Left lobe of liver (tissue), 2 donors: ENCODE results near the gene PRR5L. TPM values are rescaled to one million over a fixed set of nuclear protein-coding genes. Genes with fewer than 3 reads are reported as not detected.

ENCODE experiments used
- ATAC-seq: fragments of 200-7000 bp; cut with Tn5 transposase; one replicate; pipeline ENCODE4 v1.9.1; 2020; ENCODE audit warnings: mild to moderate bottlenecking, moderate library complexity
- DNase-seq: peaks from one replicate; pipeline ENCODE4 v3.0.0-alpha.2; 2020; ENCODE audit warnings: low spot score
- total RNA-seq: library from RNA; stranded (reverse); gene quantifications from one replicate; pipeline ENCODE4 v1.2.1, GENCODE V29; 2021
- donor health status: DM: no; HTN: no; CAD: no; lungs with moderate emphysema.
- donor health status: DM: no; HTN: yes; CAD: no.

Gene PRR5L
- total RNA-seq, 1 donor from 2014 or later = 2.1 TPM

DNA sequence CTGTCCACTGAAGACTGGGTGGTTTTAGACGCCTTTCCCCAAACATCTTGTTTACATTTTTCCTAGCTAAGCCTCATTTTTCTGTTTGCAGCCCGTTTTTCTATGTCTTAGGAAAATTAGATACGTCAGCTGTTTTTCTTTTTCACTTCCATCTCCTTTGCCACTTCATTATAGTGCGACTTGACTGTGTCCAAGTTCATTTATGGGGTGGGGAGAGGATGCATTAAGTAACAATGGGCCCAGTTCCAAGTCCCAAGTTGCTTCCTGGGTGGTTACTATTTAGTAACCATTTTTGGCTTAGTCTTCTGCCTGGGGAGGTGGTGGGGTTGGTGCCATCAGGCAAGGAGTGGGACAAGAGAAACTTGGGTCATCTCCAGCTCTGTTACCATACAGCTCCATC lies 131.0 kb downstream of the PRR5L start:
- DNase-seq (no peak), ATAC-seq (peak; percentile 19)

DNA sequence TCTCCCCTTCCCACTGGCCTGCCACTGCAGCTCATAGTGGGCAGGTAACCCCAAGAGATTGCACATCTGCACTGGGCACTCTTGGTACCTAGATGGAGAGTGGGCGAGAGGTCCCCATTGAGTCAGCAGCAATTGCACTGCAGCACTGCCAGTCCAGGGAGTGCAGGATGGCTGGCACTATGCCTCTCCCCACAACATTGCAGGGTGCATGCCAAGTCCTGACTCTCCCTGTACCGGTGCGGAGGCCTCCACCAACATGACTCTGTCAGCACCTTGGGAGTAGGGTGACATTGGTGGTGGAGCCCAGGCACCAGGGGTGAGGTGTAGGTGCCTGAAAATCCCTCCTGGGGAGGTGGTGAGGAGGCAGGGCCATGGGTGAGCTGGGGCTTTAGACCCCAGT lies 131.8 kb downstream of the PRR5L start:
- DNase-seq (no peak), ATAC-seq (no peak)

GRCh38 chr11:36431429-36432092 lies 135.5 kb downstream of the PRR5L start:
- DNase-seq (no peak), ATAC-seq (no peak)

DNA sequence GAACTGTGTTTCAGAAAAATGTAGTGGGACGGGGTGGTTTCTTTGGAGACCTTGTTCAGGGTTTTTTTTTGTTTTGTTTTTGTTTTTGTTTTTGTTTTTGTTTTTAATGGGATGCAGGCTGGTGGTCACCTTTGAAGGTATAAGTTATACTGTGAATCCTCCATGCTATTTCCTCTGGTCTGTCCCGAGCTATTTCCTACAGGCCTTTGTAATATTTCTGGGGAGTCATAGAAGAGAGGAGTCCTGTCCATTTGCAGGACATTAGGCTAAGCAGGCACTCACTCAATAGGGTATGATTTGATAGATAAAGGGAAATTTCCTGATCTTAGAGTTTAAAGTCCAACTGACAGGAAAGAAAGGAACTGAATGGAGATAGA lies 136.0 kb downstream of the PRR5L start:
- ATAC-seq (no peak), DNase-seq (no peak)

GRCh38 chr11:36432738-36433137 lies 136.7 kb downstream of the PRR5L start:
- DNase-seq (no peak), ATAC-seq (peak; percentile 54)

DNA sequence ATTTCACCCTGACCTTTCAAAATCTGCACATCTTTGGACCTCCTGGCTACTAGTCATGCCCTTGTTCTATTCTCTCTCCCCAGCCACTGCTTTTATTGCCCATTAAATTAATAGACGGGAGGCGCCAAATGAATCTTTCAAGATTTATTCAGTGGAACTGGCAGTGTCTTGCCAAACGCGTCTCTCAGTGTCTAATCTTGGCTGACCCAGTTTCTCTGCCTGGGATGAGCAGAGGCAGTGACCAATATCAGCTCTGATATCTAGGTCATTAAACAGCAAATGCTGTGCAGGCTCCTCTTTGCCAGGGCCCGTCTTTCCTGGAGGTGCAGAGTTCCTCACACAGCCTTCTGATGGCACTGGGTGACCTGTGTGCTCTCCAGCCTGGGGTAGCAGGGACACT lies 140.0 kb downstream of the PRR5L start:
- DNase-seq = no peak
- ATAC-seq = peak; percentile 88

DNA sequence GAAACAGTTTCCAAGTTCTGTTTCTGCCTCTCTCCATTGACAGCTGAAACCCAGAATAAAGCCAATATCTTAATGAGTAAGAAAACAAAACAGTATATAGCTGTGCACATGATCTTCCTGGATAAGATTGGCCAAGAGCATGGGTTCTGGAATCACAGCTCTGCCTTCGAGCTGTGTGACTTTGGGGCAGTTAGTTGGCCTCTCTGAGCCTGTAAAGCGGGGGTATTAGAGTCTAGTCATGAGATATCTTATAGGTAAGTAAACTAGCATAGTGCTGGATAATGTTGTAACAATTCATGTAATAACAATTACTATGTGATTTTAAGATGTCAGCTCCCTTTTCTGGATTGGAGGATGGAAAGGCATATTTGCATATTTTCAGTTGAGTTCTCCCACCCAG lies 140.5 kb downstream of the PRR5L start:
- DNase-seq = no peak
- no peak for ATAC-seq

DNA sequence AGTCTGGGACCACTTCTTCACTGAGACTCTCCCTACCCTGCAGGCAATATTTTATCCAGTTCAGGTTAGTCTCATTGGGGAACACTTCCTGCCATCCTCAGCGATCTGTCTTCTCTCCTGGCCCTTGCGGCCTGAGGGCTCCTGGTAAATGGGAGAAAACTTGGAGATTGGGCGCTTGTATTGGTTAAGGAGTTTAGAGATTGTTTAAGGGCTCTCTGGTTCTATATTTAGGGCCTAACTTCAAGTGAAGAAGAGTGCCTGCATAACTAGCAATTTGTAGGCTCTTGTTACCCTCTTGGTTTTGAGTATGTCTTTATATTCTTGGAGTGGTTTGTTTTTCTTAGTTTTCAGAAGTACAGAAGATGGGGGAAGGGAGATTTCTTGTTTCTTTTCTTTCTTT lies 141.3 kb downstream of the PRR5L start:
- no peak for ATAC-seq
- no peak for DNase-seq

DNA sequence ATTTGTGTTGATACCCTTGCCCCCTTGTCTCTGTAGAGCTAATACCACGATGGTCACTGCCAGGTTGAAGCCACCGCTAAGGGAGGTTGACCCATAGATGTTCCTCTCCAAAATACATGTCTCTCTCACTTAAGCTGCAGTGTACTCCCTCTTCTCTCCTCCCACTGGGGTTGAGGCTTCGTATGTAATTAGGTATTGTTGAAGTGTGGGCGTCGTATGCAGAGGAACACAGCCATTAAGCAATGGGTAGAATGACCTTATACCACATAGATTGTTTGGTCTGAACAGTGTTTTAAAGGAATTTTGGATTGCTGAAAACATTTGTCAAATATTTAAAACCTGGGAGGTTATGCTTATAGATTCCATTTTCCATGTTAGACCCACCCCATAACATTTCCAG lies 142.0 kb downstream of the PRR5L start:
- DNase-seq (no peak), ATAC-seq (no peak)

GRCh38 chr11:36441610-36442208 lies 145.6 kb downstream of the PRR5L start:
- no peak for DNase-seq
- no peak for ATAC-seq

DNA sequence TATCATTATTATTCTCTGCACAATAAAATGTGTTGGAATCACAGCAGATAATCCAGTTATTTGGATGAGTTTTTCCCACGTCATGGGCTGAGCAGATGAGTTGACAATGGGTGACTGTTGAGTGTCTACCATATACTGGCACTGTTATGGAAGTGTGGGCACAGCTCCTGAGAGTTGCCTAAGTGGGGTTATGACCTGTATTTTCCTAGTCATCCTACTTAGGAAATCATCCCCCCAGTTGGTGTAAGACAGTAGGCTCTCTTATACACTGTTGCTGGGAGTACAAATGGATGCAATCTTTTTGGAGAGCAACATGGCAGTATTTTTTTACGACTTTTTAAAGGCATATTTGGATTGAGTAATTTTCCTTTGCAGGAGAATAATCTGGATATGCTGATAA lies 147.6 kb downstream of the PRR5L start:
- ATAC-seq (no peak), DNase-seq (no peak)

DNA sequence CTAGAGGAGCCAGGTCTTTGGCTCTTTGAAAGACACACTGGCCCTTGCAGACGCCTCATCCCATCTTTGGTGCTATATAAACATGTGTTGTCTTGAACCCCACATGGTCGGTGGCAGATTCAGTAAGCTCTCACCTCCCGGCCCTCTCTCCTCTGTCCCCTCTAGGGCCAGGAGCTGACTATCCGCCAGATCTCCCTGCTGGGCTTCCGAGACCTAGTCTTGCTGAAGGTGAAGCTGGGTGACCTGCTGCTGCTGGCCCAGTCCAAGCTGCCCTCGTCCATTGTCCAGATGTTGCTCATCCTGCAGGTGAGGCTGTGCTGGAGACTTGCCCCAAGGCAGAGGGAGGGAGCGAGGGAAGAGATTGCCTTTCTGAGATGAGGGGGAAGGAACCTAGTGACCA lies 150.0 kb downstream of the PRR5L start:
- ATAC-seq = no peak
- no peak for DNase-seq

- ATAC-seq = no peak
- no peak for DNase-seq
Measured at GRCh38 chr11:36447514-36447913, 151.4 kb downstream of the PRR5L start.

DNA sequence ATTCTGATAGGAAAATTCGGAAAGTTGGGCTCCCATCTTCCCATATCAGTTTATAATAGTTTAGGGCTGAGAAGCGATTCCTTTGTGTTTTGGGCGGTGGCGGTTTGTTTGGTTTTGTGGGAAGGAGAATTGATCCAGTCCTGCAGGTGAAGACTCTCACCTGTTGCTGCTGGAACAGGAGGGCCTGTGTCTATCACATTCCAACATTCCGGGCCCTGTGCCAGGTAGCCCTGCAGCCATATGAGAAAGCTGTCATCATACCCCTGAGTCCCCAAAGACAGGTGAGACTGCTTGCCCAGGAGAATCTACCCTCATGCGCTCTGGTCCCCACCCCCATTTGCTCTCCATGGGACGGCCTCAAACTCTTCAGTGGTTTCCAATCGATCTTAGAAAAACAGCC lies 151.9 kb downstream of the PRR5L start:
- no peak for ATAC-seq
- DNase-seq = no peak

- DNase-seq (no peak), ATAC-seq (no peak)
Measured at GRCh38 chr11:36449561-36450096, 153.5 kb downstream of the PRR5L start.

GRCh38 chr11:36450110-36450572 lies 154.1 kb downstream of the PRR5L start:
- ATAC-seq (peak; percentile 89), DNase-seq (no peak)

DNA sequence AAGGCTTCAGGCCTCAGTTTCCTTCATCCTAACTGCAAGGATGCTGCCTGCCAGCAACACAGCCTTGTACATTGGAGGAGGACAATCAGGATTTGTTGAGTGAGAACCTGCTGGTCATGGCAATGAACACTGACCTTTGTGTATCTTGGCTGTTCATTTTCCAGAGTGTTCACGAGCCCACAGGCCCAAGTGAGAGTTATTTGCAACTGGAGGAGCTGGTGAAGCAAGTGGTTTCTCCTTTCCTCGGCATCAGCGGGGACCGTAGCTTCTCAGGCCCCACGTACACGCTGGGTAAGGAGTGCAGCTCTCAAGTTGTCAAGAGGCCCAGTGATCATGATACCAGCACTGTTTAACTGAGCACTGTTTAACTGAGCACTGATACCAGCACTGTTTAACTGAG lies 155.0 kb downstream of the PRR5L start:
- ATAC-seq (no peak), DNase-seq (no peak)

DNA sequence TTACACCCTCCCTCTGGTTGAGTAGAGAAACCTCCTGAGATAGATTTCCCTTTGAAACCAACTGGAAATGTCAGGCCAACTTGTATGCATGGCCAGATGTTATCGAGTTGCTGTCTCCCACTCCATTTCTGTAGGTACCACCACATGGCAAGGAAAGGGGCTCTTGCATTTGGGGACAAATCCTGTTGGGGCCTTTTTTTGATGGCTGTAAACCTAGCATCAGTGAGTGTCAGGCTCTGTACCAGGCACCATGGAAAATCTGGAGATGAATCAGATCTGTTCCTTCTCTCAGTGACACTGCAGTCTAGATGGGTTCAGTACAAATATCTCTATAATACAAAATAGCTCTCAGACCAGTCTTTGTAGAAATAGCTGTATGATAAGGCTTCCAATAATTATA lies 155.6 kb downstream of the PRR5L start:
- DNase-seq (no peak), ATAC-seq (no peak)

GRCh38 chr11:36452236-36452940 lies 156.3 kb downstream of the PRR5L start:
- DNase-seq (no peak), ATAC-seq (no peak)

DNA sequence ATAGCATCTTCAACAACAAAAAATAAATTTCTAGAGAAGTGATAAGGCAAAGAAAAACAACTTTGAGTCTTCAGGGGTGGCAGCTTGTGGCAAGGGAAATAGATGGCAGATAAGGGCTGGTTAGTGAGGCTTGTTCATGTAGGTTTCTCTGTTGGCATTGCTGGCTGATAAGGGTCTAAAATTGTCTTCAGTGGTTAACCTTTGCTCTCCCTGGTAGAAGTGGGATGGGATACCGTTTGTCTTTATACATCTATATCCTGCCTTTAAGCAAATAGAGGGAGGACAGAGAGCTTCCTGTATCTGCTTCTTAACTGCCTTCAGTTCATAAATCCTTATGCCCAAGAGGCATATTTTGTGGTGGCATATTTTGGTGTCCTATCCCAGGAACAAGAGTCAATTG lies 156.9 kb downstream of the PRR5L start:
- ATAC-seq (no peak), DNase-seq (no peak)

DNA sequence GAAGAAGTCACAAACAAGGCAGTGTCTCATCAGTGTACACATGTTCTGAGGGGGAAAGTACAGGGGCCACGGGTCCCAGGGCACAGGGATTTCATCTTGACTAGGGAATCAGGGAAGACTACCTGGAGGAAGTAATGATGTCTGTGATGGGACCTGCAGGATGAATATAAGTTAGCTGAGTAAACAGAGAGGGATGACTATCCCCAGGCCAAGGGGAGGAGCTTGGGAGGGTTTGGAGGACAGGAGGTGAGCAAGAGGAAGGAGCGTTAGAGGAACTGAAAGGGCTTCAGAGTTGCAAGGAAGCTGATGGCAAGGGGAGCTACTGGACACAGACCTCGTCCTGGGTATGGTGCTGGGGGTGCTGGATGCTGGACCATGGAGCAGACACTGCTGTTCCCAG lies 157.6 kb downstream of the PRR5L start:
- peak; percentile 6 for ATAC-seq
- no peak for DNase-seq

DNA sequence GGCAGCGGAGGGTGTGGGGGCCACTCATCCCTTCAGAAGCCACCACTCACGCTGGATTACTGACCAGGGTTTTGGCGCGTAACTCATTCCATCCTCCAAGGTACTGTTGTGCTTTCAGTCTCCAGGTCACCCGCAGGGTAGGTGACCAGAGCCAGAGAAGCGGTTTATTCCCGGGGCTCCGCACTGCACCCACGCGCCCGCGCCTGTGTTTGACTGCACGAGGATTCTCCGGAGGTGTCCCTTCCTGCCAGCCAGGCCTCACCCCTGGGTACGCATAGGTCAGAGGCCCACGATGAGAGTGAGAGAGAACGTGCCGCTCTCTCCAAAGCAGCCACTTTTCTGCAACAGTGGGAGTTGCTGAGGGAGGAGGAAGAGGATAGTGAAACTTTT lies 158.5 kb downstream of the PRR5L start:
- DNase-seq (no peak), ATAC-seq (no peak)
